Stomach (tissue), 9 donors: Measurements from ENCODE around the gene CDRT4. TPM values are rescaled to one million over a fixed set of nuclear protein-coding genes. Genes with fewer than 3 reads are reported as not detected.

Experiments
- DNase-seq, 2 donors: peaks; one replicate each; pipeline versions ENCODE4 v3.0.0 to v3.0.0-alpha.2; 2013 to 2019
- H3K27ac ChIP-seq, 5 donors: fragments of 200-600 bp in 4 of 5; sonication (generic) in 4 of 5; one replicate each; pipeline ENCODE4 v1.5.1; 2013 to 2019; ENCODE audit warnings: mild to moderate bottlenecking in 1 of 5, moderate library complexity in 1 of 5
- H3K27me3 ChIP-seq, 3 donors: fragments of 200-600 bp; sonication (generic); one replicate each; pipeline ENCODE4 v1.5.1; 2017 to 2019; ENCODE audit warnings: mixed run types in 1 of 3
- H3K36me3 ChIP-seq, 4 donors: fragments of 200-600 bp; sonication (generic); 1 replicate in 3 of 4; 2 replicates in 1 of 4; pipeline ENCODE4 v1.5.1; 2016 to 2019
- H3K4me1 ChIP-seq, 4 donors: fragments of 200-600 bp; sonication (generic); one replicate each; pipeline ENCODE4 v1.5.1; 2016 to 2019
- H3K4me3 ChIP-seq, 4 donors: fragments of 200-600 bp; sonication (generic) in 3 of 4; one replicate each; pipeline ENCODE4 v1.5.1; 2016 to 2019; ENCODE audit warnings: mild to moderate bottlenecking in 1 of 4
- H3K9me3 ChIP-seq, 4 donors: fragments of 200-600 bp; sonication (generic); one replicate each; pipeline ENCODE4 v1.5.1; 2016 to 2019
- CTCF ChIP-seq, 7 experiments: fragments of 450-650 bp in 4 of 7; fragments of 200-600 bp in 3 of 7; sonication (generic) in 3 of 7; IDR thresholded peaks; one replicate each; pipeline ENCODE4 v1.5.1; 2016 to 2019; ENCODE audit warnings: antibody characterized with exemption in 7 of 7, control low read depth in 2 of 7, mild to moderate bottlenecking in 1 of 7
- EP300 ChIP-seq: sonication (generic); formaldehyde crosslinking; IDR thresholded peaks from one replicate; pipeline ENCODE4 v1.6.1; 2017; ENCODE audit warnings: antibody characterized with exemption
- POLR2A ChIP-seq, 4 donors: fragments of 450-650 bp; IDR thresholded peaks; one replicate each; pipeline ENCODE4 v1.6.1; 2016; ENCODE audit warnings: antibody characterized with exemption in 4 of 4, control low read depth in 2 of 4, mild to moderate bottlenecking in 1 of 4, moderate library complexity in 1 of 4
- POLR2AphosphoS5 ChIP-seq, 3 donors: sonication (generic); formaldehyde crosslinking; IDR thresholded peaks; one replicate each; pipeline ENCODE4 v1.6.1; 2016; ENCODE audit warnings: antibody characterized with exemption in 3 of 3
- WGBS, 5 donors: extraction: QIAGEN DNeasy Blood & Tissue Kit in 3 of 5; methylation state at CpG; one replicate each; pipeline versions ENCODE4 v1.1.5 to v1.1.7; 2013 to 2018; 5-methylcytosine and 5-hydroxymethylcytosine counted together
- intact Hi-C: fragments of 100-400 bp; cut with DNase I; formaldehyde crosslinking; loops from one replicate; pipeline ENCODE4 v1.15.1; 2023; ENCODE audit warnings: low total_unique reads
- polyA plus RNA-seq, 3 donors: library from polyadenylated mRNA; stranded (reverse); fragments of 200-250 nt; gene quantifications; one replicate each; pipeline ENCODE4 v1.2.3, GENCODE V29; 2013
- total RNA-seq, 5 donors: library from RNA; depleted of rRNA; stranded (reverse); fragments of >200 nt; gene quantifications; one replicate each; pipeline versions ENCODE4 v1.1.0 to v1.2.3, GENCODE V29; 2014 to 2016
- donor health status: healthy with polysubstance abuse.
- donor health status: Bipolar disorder and iron deficiency.
- donor health status: healthy.

CDRT4 gene
- total and polyA plus RNA-seq, 8 donors: 1.5 to 12.8 (median 4.7) TPM; not detected in 2

GRCh38 chr17:15503731-15504130 is 36.3 kb upstream of the CDRT4 start:
- TF ChIP-seq POLR2A (IDR thresholded peaks at IDR 0.05) (no peak), POLR2AphosphoS5 (IDR thresholded peaks at IDR 0.05) (no peak), EP300 (no peak), CTCF (IDR thresholded peaks at IDR 0.05) (no peak)
- DNase-seq: no peak
- peaks cover 0 to 10% (median 5%) of the 10 kb centered on the region in 4 donors for H3K36me3 ChIP-seq
- no peak overlapping the region for H3K4me3 ChIP-seq
- H3K4me1 ChIP-seq: peaks cover 0 to 17% (median 0%) of the 10 kb centered on the region in 4 donors
- peak overlapping the region in 1 of 5 donors; percentile 18 for H3K27ac ChIP-seq
- H3K9me3 ChIP-seq: no peaks in the 10 kb centered on the region
- no peaks in the 10 kb centered on the region for H3K27me3 ChIP-seq
- WGBS, 5 donors: 86 to 95% (median 93%) methylated on average over 2 of the region's 2 CpGs
- intact Hi-C loops: loop anchor here (5.0 kb wide), 1 partner anchor 246 kb away; no protein-coding TSS in a partner anchor

GRCh38 chr17:15502369-15503112 is 35.1 kb upstream of the CDRT4 start:
- Histone ChIP-seq H3K4me3 (peak overlapping the region; percentile 19 to 30 (median 22)), H3K27me3 (no peaks in the 10 kb centered on the region), H3K27ac (peak overlapping the region; percentile 51 to 82 (median 74)), H3K4me1 (peaks cover 0 to 17% (median 0%) of the 10 kb centered on the region in 4 donors), H3K9me3 (no peaks in the 10 kb centered on the region), H3K36me3 (peaks cover 0 to 10% (median 5%) of the 10 kb centered on the region in 4 donors)
- intact Hi-C loops: loop anchor here (5.0 kb wide), 1 partner anchor 245 kb away; no protein-coding TSS in a partner anchor
- 33 to 52% (median 44%) methylated on average over 30 to 32 of the region's 32 CpGs for WGBS, 5 donors
- TF ChIP-seq POLR2A (IDR thresholded peaks at IDR 0.05) (no peak), CTCF (IDR thresholded peaks at IDR 0.05) (peak in 5 of 7 experiments; percentile 70 to 81 (median 77)), POLR2AphosphoS5 (IDR thresholded peaks at IDR 0.05) (peak in 2 of 3 donors; percentile 39 to 54), EP300 (no peak)
- DNase-seq: peak; percentile 80 to 94

DNA sequence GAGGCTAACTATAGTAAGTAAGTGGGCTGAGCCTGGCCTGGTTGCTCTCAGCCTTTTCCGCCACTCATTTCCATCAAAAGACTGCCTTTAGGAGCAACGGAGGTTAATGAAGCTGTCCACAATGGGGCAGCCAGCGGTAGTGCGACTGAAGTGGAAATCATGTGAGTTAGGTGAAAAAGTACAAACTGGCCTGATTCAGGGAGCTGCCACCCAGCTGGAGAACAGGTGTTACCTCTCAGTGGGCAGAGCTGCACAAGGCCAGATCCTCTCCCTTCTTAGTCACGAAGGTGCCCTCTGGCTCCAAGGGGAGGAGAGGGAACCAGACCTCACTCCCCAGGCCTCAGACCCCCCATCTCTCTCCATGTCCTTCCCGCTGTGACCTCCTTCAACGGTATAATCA is 34.4 kb upstream of the CDRT4 start:
- TF ChIP-seq CTCF (IDR thresholded peaks at IDR 0.05): no peak
- peaks cover 0 to 11% (median 5%) of the 10 kb centered on the region in 4 donors for H3K36me3 ChIP-seq
- intact Hi-C loops: loop anchor here (5.0 kb wide), 1 partner anchor 244 kb away; no protein-coding TSS in a partner anchor
- peaks cover 0 to 17% (median 0%) of the 10 kb centered on the region in 4 donors for H3K4me1 ChIP-seq
- 82 to 90% (median 85%) methylated on average over 6 to 7 of the region's 7 CpGs for WGBS, 5 donors
- peak overlapping the region in 4 of 5 donors; percentile 69 to 82 (median 78) for H3K27ac ChIP-seq
- H3K27me3 ChIP-seq: no peaks in the 10 kb centered on the region
- H3K9me3 ChIP-seq: no peaks in the 10 kb centered on the region
- H3K4me3 ChIP-seq: peak overlapping the region in 1 of 4 donors; percentile 21
- DNase-seq: no peak

GRCh38 chr17:15501282-15501681 is 33.9 kb upstream of the CDRT4 start:
- intact Hi-C loops: loop anchor here (5.0 kb wide), 1 partner anchor 244 kb away; no protein-coding TSS in a partner anchor
- Histone ChIP-seq H3K9me3 (no peaks in the 10 kb centered on the region), H3K4me3 (no peak overlapping the region), H3K27ac (peak overlapping the region in 3 of 5 donors; percentile 74 to 82 (median 82)), H3K36me3 (peaks cover 0 to 11% (median 5%) of the 10 kb centered on the region in 4 donors), H3K27me3 (no peaks in the 10 kb centered on the region), H3K4me1 (peaks cover 0 to 17% (median 0%) of the 10 kb centered on the region in 4 donors)
- TF ChIP-seq POLR2AphosphoS5 (IDR thresholded peaks at IDR 0.05) (no peak), CTCF (IDR thresholded peaks at IDR 0.05) (no peak), POLR2A (IDR thresholded peaks at IDR 0.05) (no peak), EP300 (no peak)
- no peak for DNase-seq
- WGBS, 5 donors: 59 to 92% (median 80%) methylated on average over 3 of the region's 3 CpGs
